HCT116 (cell line): Measurements from ENCODE around the gene C12orf75. TPM values are rescaled to one million over a fixed set of nuclear protein-coding genes. Genes with fewer than 3 reads are reported as not detected.

Source experiments
- ATAC-seq: fragments of 200-7000 bp; cut with Tn5 transposase; 2 replicates; pipeline ENCODE4 v1.9.1; 2020; ENCODE audit warnings: mild to moderate bottlenecking, moderate library complexity
- BruUV-seq: library from RNA; stranded (reverse); fragments of 400-500 nt; replicated peaks from 2 replicates; lab custom pipeline; 2021; lab: Mats Ljungman, UMichigan
- CTCF ChIA-PET: fragments of 300-600 bp; sonication (Branson Sonifier 250); formaldehyde crosslinking; loops from one replicate; lab custom pipeline; 2021; ENCODE audit warnings: antibody characterized with exemption; lab: Charles Lee
- POLR2A ChIA-PET: fragments of 300-600, 350-600 bp; sonication (Branson Sonifier 250); formaldehyde crosslinking; loops from one replicate; lab custom pipeline; 2021; ENCODE audit warnings: antibody characterized with exemption; lab: Charles Lee
- RAD21 ChIA-PET, 2 experiments: fragments of 300-600 bp; sonication (Branson Sonifier 250); formaldehyde crosslinking; loops; one replicate each; lab custom pipeline; 2023; ENCODE audit warnings: low total read pairs in 2 of 2; ENCODE audit not compliant: uncharacterized antibody in 2 of 2, unreplicated experiment in 2 of 2, low non-redundant PET in 1 of 2; lab: Charles Lee
- DNase-seq: peaks from one replicate; pipeline ENCODE4 v3.0.0-alpha.2; 2010; ENCODE audit warnings: low read depth, low spot score
- H2AFZ ChIP-seq: fragments of 200-600 bp; shearing (Covaris generic), sonication (generic); 2 replicates; pipeline ENCODE4 v1.6.1; 2017; ENCODE audit warnings: low read depth, mixed run types, mixed read lengths, antibody characterized with exemption, low read length; ENCODE audit not compliant: poor library complexity, severe bottlenecking
- H3K27ac ChIP-seq: 2 replicates; pipeline ENCODE4 v1.5.1; 2012; ENCODE audit warnings: low read depth, low read length
- H3K27me3 ChIP-seq: fragments of 200-600 bp; sonication (generic); 2 replicates; pipeline ENCODE4 v1.6.1; 2016; ENCODE audit warnings: mixed run types, low read length, mixed read lengths; ENCODE audit not compliant: insufficient read depth
- H3K36me3 ChIP-seq, 2 experiments: fragments of 200-500 bp in 1 of 2; fragments of 200-600 bp in 1 of 2; sonication (Bioruptor generic) in 1 of 2; sonication (generic) in 1 of 2; 2 replicates each; pipeline versions ENCODE4 v1.5.1 to v1.6.1; 2014 to 2016; ENCODE audit warnings: low read length in 2 of 2, inconsistent platforms in 1 of 2, mixed read lengths in 1 of 2, mixed run types in 1 of 2; ENCODE audit not compliant: insufficient read depth in 2 of 2, control insufficient read depth in 1 of 2
- H3K4me1 ChIP-seq, 2 experiments: fragments of 200-600 bp in 1 of 2; sonication (generic) in 1 of 2; 2 replicates each; pipeline versions ENCODE4 v1.5.1 to v1.6.1; 2012 to 2017; ENCODE audit warnings: low read length in 2 of 2, inconsistent platforms in 1 of 2, mild to moderate bottlenecking in 1 of 2, mixed read lengths in 1 of 2, mixed run types in 1 of 2, moderate library complexity in 1 of 2; ENCODE audit not compliant: insufficient read depth in 2 of 2, control insufficient read depth in 1 of 2
- H3K4me2 ChIP-seq: fragments of 200-600 bp; sonication (generic); 2 replicates; pipeline ENCODE4 v1.6.1; 2017; ENCODE audit warnings: mixed run types, low read length, mixed read lengths
- H3K4me3 ChIP-seq, 2 experiments: fragments of 200-600 bp in 1 of 2; sonication (generic) in 1 of 2; replicated peaks in 1 of 2; 2 replicates each; pipeline ENCODE4 v1.5.1; 2011 to 2016; ENCODE audit warnings: low read length in 2 of 2, control low read depth in 1 of 2, low read depth in 1 of 2, mild to moderate bottlenecking in 1 of 2, mixed read lengths in 1 of 2, mixed run types in 1 of 2
- H3K79me2 ChIP-seq: fragments of 200-600 bp; sonication (generic); 2 replicates; pipeline ENCODE4 v1.6.1; 2017; ENCODE audit warnings: mild to moderate bottlenecking, mixed run types, low read length, moderate library complexity, mixed read lengths; ENCODE audit not compliant: insufficient read depth
- H3K9ac ChIP-seq: fragments of 200-600 bp; sonication (generic); 2 replicates; pipeline ENCODE4 v1.6.1; 2016; ENCODE audit warnings: low read length, mixed read lengths
- H3K9me2 ChIP-seq: fragments of 200-600 bp; sonication (generic), shearing (Covaris generic); 2 replicates; pipeline ENCODE4 v1.6.1; 2017; ENCODE audit warnings: mixed run types, mild to moderate bottlenecking, moderate library complexity; ENCODE audit not compliant: insufficient read depth
- H3K9me3 ChIP-seq, 2 experiments: fragments of 200-500 bp in 1 of 2; fragments of 200-600 bp in 1 of 2; sonication (Bioruptor generic) in 1 of 2; sonication (generic) in 1 of 2; 2 replicates each; pipeline ENCODE4 v1.6.1; 2014 to 2017; ENCODE audit warnings: low read length in 2 of 2, mixed read lengths in 2 of 2, inconsistent platforms in 1 of 2, low read depth in 1 of 2, mild to moderate bottlenecking in 1 of 2, mixed run types in 1 of 2, moderate library complexity in 1 of 2; ENCODE audit not compliant: control insufficient read depth in 1 of 2, insufficient read depth in 1 of 2
- H4K20me1 ChIP-seq: fragments of 200-600 bp; sonication (generic), shearing (Covaris generic); 2 replicates; pipeline ENCODE4 v1.6.1; 2017; ENCODE audit warnings: mixed run types, mild to moderate bottlenecking, moderate library complexity; ENCODE audit not compliant: insufficient read depth
- CBX3 ChIP-seq: IDR thresholded peaks from 2 replicates; pipeline ENCODE4 v1.6.1; 2012; ENCODE audit warnings: low read depth
- CEBPB ChIP-seq: IDR thresholded peaks from 2 replicates; pipeline ENCODE4 v1.6.1; 2012; ENCODE audit warnings: low read depth
- EGR1 ChIP-seq: IDR thresholded peaks from 2 replicates; pipeline ENCODE4 v1.6.1; 2012; ENCODE audit warnings: low read depth
- ELF1 ChIP-seq: IDR thresholded peaks from 2 replicates; pipeline ENCODE4 v1.6.1; 2012; ENCODE audit warnings: low read depth, borderline replicate concordance
- EZH2phosphoT487 ChIP-seq: fragments of 200-600 bp; IDR thresholded peaks from 2 replicates; pipeline ENCODE4 v1.6.1; 2018; ENCODE audit warnings: antibody characterized with exemption, borderline replicate concordance
- FOSL1 ChIP-seq: IDR thresholded peaks from 2 replicates; pipeline ENCODE4 v1.6.1; 2012; ENCODE audit warnings: low read depth
- JUND ChIP-seq: IDR thresholded peaks from 2 replicates; pipeline ENCODE4 v1.6.1; 2012
- POLR2AphosphoS5 ChIP-seq: IDR thresholded peaks from 2 replicates; pipeline ENCODE4 v1.6.1; 2011; ENCODE audit warnings: mild to moderate bottlenecking, low read depth, low read length, moderate library complexity
- TCF7L2 ChIP-seq: IDR thresholded peaks from 2 replicates; pipeline ENCODE4 v1.7.0; 2011; ENCODE audit warnings: borderline replicate concordance, inconsistent platforms; ENCODE audit not compliant: insufficient read depth, insufficient read length; ENCODE audit errors: extremely low read depth
- YY1 ChIP-seq: IDR thresholded peaks from 2 replicates; pipeline ENCODE4 v1.6.1; 2011; ENCODE audit warnings: low read length, low read depth, moderate library complexity, mild to moderate bottlenecking; ENCODE audit not compliant: insufficient replicate concordance; ENCODE audit errors: extremely low read depth
- ZNF274 ChIP-seq: fragments of 200-500 bp; sonication (Bioruptor generic); IDR thresholded peaks from 2 replicates; pipeline ENCODE4 v1.6.1; 2014; ENCODE audit warnings: mild to moderate bottlenecking, low read depth, low read length, inconsistent platforms
- intact Hi-C: fragments of 100-400 bp; cut with micrococcal nuclease; formaldehyde crosslinking; loops from 2 replicates; pipeline ENCODE4 v1.10.0; 2022
- total RNA-seq: library from RNA; stranded (reverse); gene quantifications from one replicate; pipeline ENCODE4 v1.2.1, GENCODE V29; 2021; ENCODE audit not compliant: unreplicated experiment
- TF ChIP-seq, protein P1 (sequence below), 3 experiments: fragments of 200-600 bp in 1 of 3; sonication (generic) in 1 of 3; IDR thresholded peaks in 2 of 3; conservative IDR thresholded peaks in 1 of 3; 2 replicates each; pipeline ENCODE4 v1.5.1; 2012 to 2017; ENCODE audit warnings: low read depth in 2 of 3, low read length in 2 of 3, antibody characterized with exemption in 1 of 3, borderline replicate concordance in 1 of 3, control low read depth in 1 of 3, mild to moderate bottlenecking in 1 of 3, mixed read lengths in 1 of 3, mixed run types in 1 of 3, moderate library complexity in 1 of 3; ENCODE audit not compliant: insufficient read depth in 1 of 3
- TF ChIP-seq, protein P2 (sequence below): IDR thresholded peaks from 2 replicates; pipeline ENCODE4 v1.6.1; 2012

The C12orf75 gene
- total RNA-seq, 1 experiment from 2014 or later, result 81.0 TPM

DNA sequence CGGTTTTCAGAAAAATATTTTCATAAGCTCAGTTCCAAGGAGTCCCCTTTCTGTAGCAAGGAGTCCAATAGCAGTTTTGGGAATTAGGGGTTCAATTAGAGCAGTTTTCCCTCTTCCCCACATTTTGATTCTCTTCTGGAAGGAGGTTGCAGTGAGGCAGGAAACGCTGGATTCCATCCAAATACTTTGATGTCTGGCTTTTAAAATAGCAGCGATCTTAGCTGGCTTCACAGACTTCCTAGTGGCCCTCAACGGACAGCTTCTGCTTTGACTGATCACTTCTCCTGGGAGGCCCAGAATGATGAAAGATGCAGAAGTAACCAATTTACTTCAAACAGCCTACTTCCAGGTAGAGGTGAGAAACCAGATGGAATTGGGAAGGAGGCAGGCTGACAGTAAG lies 63.1 kb downstream of the C12orf75 start:
- Histone ChIP-seq H3K79me2 (no peaks in the 10 kb centered on the region), H4K20me1 (no peaks in the 10 kb centered on the region), H3K4me2 (no peak overlapping the region), H2AFZ (no peak overlapping the region), H3K36me3 (no peaks in the 10 kb centered on the region), H3K9ac (no peak overlapping the region), H3K4me1 (no peaks in the 10 kb centered on the region), H3K27ac (no peak overlapping the region), H3K9me3 (no peaks in the 10 kb centered on the region), H3K9me2 (no peaks in the 10 kb centered on the region), H3K27me3 (no peaks in the 10 kb centered on the region), H3K4me3 (no peak overlapping the region)
- DNase-seq (no peak), ATAC-seq (no peak)
- BruUV-seq, result no TSS peak
- RAD21 ChIA-PET, result no interaction called here
- intact Hi-C loops, result no loop called here
- POLR2A ChIA-PET, result no interaction called here
- TF ChIP-seq ZNF274 (no peak), TCF7L2 (no peak), CEBPB (no peak), CBX3 (no peak), POLR2AphosphoS5 (no peak), YY1 (no peak)
- TF ChIP-seq, protein P1, sequence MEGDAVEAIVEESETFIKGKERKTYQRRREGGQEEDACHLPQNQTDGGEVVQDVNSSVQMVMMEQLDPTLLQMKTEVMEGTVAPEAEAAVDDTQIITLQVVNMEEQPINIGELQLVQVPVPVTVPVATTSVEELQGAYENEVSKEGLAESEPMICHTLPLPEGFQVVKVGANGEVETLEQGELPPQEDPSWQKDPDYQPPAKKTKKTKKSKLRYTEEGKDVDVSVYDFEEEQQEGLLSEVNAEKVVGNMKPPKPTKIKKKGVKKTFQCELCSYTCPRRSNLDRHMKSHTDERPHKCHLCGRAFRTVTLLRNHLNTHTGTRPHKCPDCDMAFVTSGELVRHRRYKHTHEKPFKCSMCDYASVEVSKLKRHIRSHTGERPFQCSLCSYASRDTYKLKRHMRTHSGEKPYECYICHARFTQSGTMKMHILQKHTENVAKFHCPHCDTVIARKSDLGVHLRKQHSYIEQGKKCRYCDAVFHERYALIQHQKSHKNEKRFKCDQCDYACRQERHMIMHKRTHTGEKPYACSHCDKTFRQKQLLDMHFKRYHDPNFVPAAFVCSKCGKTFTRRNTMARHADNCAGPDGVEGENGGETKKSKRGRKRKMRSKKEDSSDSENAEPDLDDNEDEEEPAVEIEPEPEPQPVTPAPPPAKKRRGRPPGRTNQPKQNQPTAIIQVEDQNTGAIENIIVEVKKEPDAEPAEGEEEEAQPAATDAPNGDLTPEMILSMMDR (IDR thresholded peaks at IDR 0.05 in 2 of 3, conservative IDR thresholded peaks at IDR 0.05 in 1 of 3; ENCODE audit: borderline replicate concordance in 1 of 3, insufficient read depth in 1 of 3, low read depth in 2 of 3, low read length in 2 of 3), result no peak
- TF ChIP-seq, protein P2, sequence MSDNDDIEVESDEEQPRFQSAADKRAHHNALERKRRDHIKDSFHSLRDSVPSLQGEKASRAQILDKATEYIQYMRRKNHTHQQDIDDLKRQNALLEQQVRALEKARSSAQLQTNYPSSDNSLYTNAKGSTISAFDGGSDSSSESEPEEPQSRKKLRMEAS, result no peak
- CTCF ChIA-PET, result no interaction called here

DNA sequence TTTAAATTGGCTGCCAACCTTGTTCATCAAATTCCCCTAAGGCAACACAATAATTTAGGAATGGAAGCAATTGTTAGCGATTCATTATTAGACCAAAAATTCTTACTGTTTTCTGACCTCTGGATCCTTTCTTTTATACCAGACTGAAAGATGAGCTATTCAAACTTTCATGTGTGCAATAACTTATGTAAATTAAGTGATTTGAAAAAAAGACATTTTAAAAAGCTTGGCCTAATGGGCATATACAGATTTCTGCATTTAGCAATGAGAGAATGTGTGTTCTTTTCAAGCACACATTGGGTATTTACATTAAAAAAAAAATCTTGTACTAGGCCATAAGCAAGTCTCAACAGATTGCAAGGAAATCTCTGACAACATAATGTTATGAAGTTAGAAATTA lies 65.5 kb downstream of the C12orf75 start:
- no peaks in the 10 kb centered on the region for H3K4me1 ChIP-seq
- H3K4me3 ChIP-seq, result no peak overlapping the region
- CTCF ChIA-PET, result no interaction called here
- intact Hi-C loops, result no loop called here
- H3K27me3 ChIP-seq, result no peaks in the 10 kb centered on the region
- no peak overlapping the region for H3K4me2 ChIP-seq
- no peak overlapping the region for H3K9ac ChIP-seq
- ATAC-seq (no peak), DNase-seq (no peak)
- no peaks in the 10 kb centered on the region for H3K9me3 ChIP-seq
- no TSS peak for BruUV-seq
- H3K27ac ChIP-seq, result no peak overlapping the region
- no peak for TF ChIP-seq ELF1
- no peak for TF ChIP-seq CEBPB
- TF ChIP-seq ZNF274, result no peak
- TF ChIP-seq JUND, result no peak
- TF ChIP-seq EZH2phosphoT487, result no peak
- no peak for TF ChIP-seq POLR2AphosphoS5
- no peak for TF ChIP-seq FOSL1
- TF ChIP-seq EGR1, result no peak
- H3K79me2 ChIP-seq, result no peaks in the 10 kb centered on the region
- H2AFZ ChIP-seq, result no peak overlapping the region
- RAD21 ChIA-PET, result no interaction called here
- POLR2A ChIA-PET, result no interaction called here
- H3K36me3 ChIP-seq, result no peaks in the 10 kb centered on the region
- no peaks in the 10 kb centered on the region for H4K20me1 ChIP-seq
- H3K9me2 ChIP-seq, result no peaks in the 10 kb centered on the region
